ENCODE results near the gene ARFGAP2. TPM values are rescaled to one million over a fixed set of nuclear protein-coding genes. Genes with fewer than 3 reads are reported as not detected.
"Not testable (repeated sequence)": the region's sequence is repeated elsewhere in the genome, so short reads cannot be mapped to it uniquely, and the experiment has no call there.

ARFGAP2 gene
- 111 and 116 TPM in 2 replicates for total RNA-seq

- Mint-ChIP-seq H3K9me3 (no peaks in the 10 kb centered on the region), H3K27ac (peak within 1 kb of the TSS; percentile 100), H3K36me3 (ENCODE audit: low read depth) (peaks cover 8% of the 10 kb centered on the region), H3K27me3 (ENCODE audit: insufficient read depth) (no peaks in the 10 kb centered on the region), H3K4me1 (ENCODE audit: low read depth) (peaks cover 36% of the 10 kb centered on the region), H3K4me3 (peak within 1 kb of the TSS; percentile 97)
- intact Hi-C loops (cut with micrococcal nuclease), result loop anchor here (1.0 to 2.0 kb wide), 11 partner anchors 10 to 677 kb away; partner anchors contain the start of genes ACP2, ARHGAP1, FNBP4 and PACSIN3
- peak; percentile 96 for DNase-seq (ENCODE audit: low spot score)
Observed at GRCh38 chr11:47176328-47177228, at the start of gene ARFGAP2. TSS of gene ARFGAP2 (minus strand) at chr11:47176879. CDS start at chr11:47176853, 26 bp downstream.

GRCh38 chr11:47225552-47226400, 49.1 kb upstream of the ARFGAP2 start:
- intact Hi-C loops (cut with micrococcal nuclease), result loop anchor here (1.0 kb wide), 3 partner anchors 9 to 44 kb away; no protein-coding TSS in a partner anchor
- Mint-ChIP-seq H3K4me3 (peak overlapping the region; percentile 38), H3K4me1 (ENCODE audit: low read depth) (peaks cover 27% of the 10 kb centered on the region), H3K27ac (peak overlapping the region; percentile 64), H3K27me3 (ENCODE audit: insufficient read depth) (no peaks in the 10 kb centered on the region), H3K9me3 (no peaks in the 10 kb centered on the region), H3K36me3 (ENCODE audit: low read depth) (peaks cover 37% of the 10 kb centered on the region)
- DNase-seq (ENCODE audit: low spot score), result no peak

GRCh38 chr11:47222696-47223095, 46.0 kb upstream of the ARFGAP2 start:
- Mint-ChIP-seq H3K9me3 (no peaks in the 10 kb centered on the region), H3K36me3 (ENCODE audit: low read depth) (peaks cover 46% of the 10 kb centered on the region), H3K4me1 (ENCODE audit: low read depth) (peaks cover 36% of the 10 kb centered on the region), H3K4me3 (no peak overlapping the region), H3K27me3 (ENCODE audit: insufficient read depth) (no peaks in the 10 kb centered on the region), H3K27ac (peak overlapping the region; percentile 48)
- intact Hi-C loops (cut with micrococcal nuclease), result no loop called here
- no peak for DNase-seq (ENCODE audit: low spot score)

DNA sequence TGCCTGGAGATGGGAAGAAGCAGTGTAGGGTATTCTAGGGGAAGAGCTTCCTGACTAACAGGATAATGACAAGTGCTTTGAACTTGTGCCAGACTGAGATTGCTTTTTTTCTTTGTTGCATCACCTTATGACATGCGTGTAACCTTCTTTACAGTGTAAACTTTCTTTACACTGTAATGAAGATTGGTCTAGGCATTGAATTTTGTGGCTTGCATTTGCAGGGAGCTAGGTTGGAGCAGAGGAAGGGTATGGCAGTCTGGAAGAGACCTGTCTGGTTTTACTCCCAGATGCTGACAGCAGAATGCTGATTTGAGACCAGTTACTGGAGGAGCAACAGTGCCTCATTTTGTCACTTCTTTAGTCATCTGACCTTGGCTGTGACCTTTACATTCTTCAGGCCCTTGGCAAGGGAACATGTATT, 43.7 kb upstream of the ARFGAP2 start:
- peaks cover 46% of the 10 kb centered on the region for H3K4me1 Mint-ChIP-seq (ENCODE audit: low read depth)
- intact Hi-C loops (cut with micrococcal nuclease), result no loop called here
- no peaks in the 10 kb centered on the region for H3K9me3 Mint-ChIP-seq
- peak overlapping the region; percentile 92 for H3K27ac Mint-ChIP-seq
- no peak for DNase-seq (ENCODE audit: low spot score)
- H3K27me3 Mint-ChIP-seq (ENCODE audit: insufficient read depth), result no peaks in the 10 kb centered on the region
- H3K36me3 Mint-ChIP-seq (ENCODE audit: low read depth), result peaks cover 50% of the 10 kb centered on the region
- H3K4me3 Mint-ChIP-seq, result peak overlapping the region; percentile 50

DNA sequence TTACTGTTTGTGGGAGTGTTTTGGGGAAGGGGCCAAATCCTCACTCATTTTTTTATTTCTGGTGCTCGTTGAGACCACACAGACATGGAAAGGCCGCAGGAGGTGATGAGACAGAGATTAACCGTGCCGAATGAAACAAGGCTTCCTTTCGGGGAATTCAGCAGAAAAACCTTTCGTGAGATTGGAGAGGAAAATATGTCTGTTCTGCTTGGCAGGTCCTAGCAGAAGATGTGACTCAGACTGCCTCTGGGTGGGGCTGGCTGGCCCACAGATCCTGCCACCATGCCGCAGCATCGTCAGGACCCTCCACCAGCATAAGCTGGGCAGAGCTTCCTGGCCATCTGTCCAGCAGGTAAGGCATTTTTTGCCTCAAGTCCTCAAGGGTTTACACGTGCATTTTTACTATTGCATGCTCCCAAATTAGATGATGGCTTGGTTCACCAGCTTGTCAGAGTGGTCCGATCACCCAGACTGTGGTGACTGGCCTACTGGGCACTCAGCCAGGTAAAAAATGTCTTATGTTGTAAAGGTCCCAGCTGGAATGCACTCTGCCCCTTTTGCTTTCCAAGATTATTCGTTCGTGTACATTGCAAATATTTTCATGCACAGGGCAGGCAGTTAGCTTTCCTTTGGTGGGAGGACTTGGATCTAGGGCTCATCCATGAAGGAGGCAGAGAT, 39.6 kb upstream of the ARFGAP2 start:
- Mint-ChIP-seq H3K27ac (peak overlapping the region; percentile 98), H3K36me3 (ENCODE audit: low read depth) (peaks cover 40% of the 10 kb centered on the region), H3K4me1 (ENCODE audit: low read depth) (peaks cover 56% of the 10 kb centered on the region), H3K4me3 (peak overlapping the region; percentile 96), H3K27me3 (ENCODE audit: insufficient read depth) (no peaks in the 10 kb centered on the region), H3K9me3 (no peaks in the 10 kb centered on the region)
- peak; percentile 53 for DNase-seq (ENCODE audit: low spot score)
- intact Hi-C loops (cut with micrococcal nuclease), result loop anchor here (1.0 to 5.0 kb wide), 7 partner anchors 9 to 631 kb away; partner anchors contain the start of genes MTCH2, NUP160, PSMC3 and SLC39A13

DNA sequence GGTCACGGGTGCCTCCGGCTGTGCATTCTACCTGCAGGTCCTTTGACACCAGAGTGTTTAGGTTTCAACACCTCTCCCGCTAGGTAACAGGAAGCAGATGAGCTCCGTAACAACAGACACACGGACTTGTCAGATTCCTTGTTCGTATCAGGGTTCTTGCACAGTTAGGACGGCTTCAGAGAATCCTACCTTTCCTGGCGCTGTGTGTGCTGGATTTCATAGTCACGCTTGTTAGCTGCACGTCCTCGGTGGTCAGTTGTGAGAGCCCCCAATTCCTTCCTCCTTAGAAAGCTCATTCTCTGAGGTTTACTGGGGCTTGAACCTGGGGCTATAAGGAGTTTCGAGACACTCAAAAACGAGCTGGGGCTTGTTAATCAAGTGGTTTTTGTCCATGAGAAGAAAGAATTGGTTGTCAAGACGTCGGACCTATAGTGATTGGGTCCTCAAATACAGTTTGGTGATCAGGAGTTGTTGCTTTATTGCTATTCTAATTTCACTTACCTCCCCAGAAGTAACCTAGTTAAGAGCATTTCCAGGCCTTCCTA, 38.8 kb upstream of the ARFGAP2 start:
- H3K27ac Mint-ChIP-seq, result peak overlapping the region; percentile 98
- peak overlapping the region; percentile 96 for H3K4me3 Mint-ChIP-seq
- peaks cover 53% of the 10 kb centered on the region for H3K4me1 Mint-ChIP-seq (ENCODE audit: low read depth)
- H3K36me3 Mint-ChIP-seq (ENCODE audit: low read depth), result peaks cover 35% of the 10 kb centered on the region
- peaks cover 2% of the 10 kb centered on the region for H3K27me3 Mint-ChIP-seq (ENCODE audit: insufficient read depth)
- intact Hi-C loops (cut with micrococcal nuclease), result loop anchor here (1.0 to 5.0 kb wide), 4 partner anchors 33 to 632 kb away; partner anchors contain the start of genes ACP2, ATG13, HARBI1 and MTCH2
- no peaks in the 10 kb centered on the region for H3K9me3 Mint-ChIP-seq
- no peak for DNase-seq (ENCODE audit: low spot score)

DNA sequence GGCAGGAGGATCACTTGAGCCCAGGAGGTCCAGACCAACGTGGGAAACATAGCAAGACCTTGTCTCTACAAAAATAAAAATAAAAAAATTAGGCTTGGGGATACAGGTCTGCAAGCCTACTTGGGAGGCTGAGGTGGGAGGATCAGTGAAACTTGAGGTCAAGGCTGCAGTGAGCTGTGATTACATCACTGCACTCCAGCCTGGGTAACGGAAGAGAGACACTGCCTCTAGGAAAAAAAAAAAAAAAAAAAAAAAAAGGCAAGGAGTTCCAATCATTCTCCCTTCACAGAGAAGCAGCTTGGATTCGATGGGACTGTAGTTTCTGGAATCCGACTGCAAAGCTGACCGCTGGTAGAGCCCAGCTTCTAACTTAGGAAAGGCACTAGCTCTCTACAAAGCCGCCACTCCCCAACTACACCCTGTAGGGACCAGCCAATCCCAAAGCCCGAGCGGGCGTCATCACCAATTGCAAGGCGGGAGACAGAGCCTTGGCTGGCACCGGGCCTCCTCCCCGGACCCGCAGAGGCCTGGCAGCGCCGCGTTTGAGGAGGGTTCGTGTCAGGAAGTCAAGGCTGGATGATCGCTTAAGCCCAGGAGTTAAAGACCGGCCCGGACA, 37.4 kb upstream of the ARFGAP2 start:
- peak; percentile 77 for DNase-seq (ENCODE audit: low spot score)
- Mint-ChIP-seq H3K27me3 (ENCODE audit: insufficient read depth) (peaks cover 2% of the 10 kb centered on the region), H3K27ac (peak overlapping the region; percentile 100), H3K4me3 (peak overlapping the region; percentile 96), H3K9me3 (no peaks in the 10 kb centered on the region), H3K4me1 (ENCODE audit: low read depth) (peaks cover 45% of the 10 kb centered on the region), H3K36me3 (ENCODE audit: low read depth) (peaks cover 25% of the 10 kb centered on the region)
- intact Hi-C loops (cut with micrococcal nuclease), result loop anchor here (1.0 to 2.0 kb wide), 3 partner anchors 28 to 597 kb away; partner anchors contain the start of genes ATG13, CKAP5, HARBI1 and PACSIN3

GRCh38 chr11:47212938-47213337, 36.3 kb upstream of the ARFGAP2 start:
- peaks cover 2% of the 10 kb centered on the region for H3K27me3 Mint-ChIP-seq (ENCODE audit: insufficient read depth)
- peaks cover 36% of the 10 kb centered on the region for H3K4me1 Mint-ChIP-seq (ENCODE audit: low read depth)
- intact Hi-C loops (cut with micrococcal nuclease), result no loop called here
- peaks cover 18% of the 10 kb centered on the region for H3K36me3 Mint-ChIP-seq (ENCODE audit: low read depth)
- H3K4me3 Mint-ChIP-seq, result peak overlapping the region; percentile 11
- DNase-seq (ENCODE audit: low spot score), result no peak
- H3K27ac Mint-ChIP-seq, result no peak overlapping the region
- no peaks in the 10 kb centered on the region for H3K9me3 Mint-ChIP-seq

GRCh38 chr11:47208628-47209027, 31.9 kb upstream of the ARFGAP2 start:
- H3K27ac Mint-ChIP-seq, result no peak overlapping the region
- no peak for DNase-seq (ENCODE audit: low spot score)
- H3K36me3 Mint-ChIP-seq (ENCODE audit: low read depth), result no peaks in the 10 kb centered on the region
- intact Hi-C loops (cut with micrococcal nuclease), result no loop called here
- peaks cover 2% of the 10 kb centered on the region for H3K27me3 Mint-ChIP-seq (ENCODE audit: insufficient read depth)
- H3K9me3 Mint-ChIP-seq, result no peaks in the 10 kb centered on the region
- peaks cover 2% of the 10 kb centered on the region for H3K4me1 Mint-ChIP-seq (ENCODE audit: low read depth)
- H3K4me3 Mint-ChIP-seq, result no peak overlapping the region

GRCh38 chr11:47208008-47208552, 31.4 kb upstream of the ARFGAP2 start:
- H3K4me1 Mint-ChIP-seq (ENCODE audit: low read depth); H3K27me3 Mint-ChIP-seq (ENCODE audit: insufficient read depth); DNase-seq (ENCODE audit: low spot score); H3K27ac Mint-ChIP-seq; H3K4me3 Mint-ChIP-seq; H3K9me3 Mint-ChIP-seq; intact Hi-C loops (cut with micrococcal nuclease); H3K36me3 Mint-ChIP-seq (ENCODE audit: low read depth): not testable (repeated sequence)

DNA sequence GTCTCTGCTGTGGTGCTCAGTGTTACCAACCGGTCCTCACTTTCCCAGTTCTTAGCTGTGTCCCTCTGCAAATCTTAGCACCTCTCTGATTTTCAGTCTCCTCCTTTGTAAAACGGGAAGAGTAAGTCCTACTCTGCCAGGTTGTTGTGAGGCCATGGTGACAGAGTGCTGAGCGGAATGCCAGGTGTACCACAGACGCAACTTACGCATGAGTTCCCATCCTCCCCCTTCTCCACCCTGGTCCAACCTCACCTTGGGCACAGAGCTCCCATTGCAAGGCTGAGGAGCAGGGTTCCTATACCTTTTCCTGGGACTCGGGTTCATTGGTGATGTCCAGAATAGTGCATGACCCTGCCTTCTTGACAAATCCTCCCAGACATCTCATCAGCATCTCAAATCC, 30.8 kb upstream of the ARFGAP2 start:
- DNase-seq (ENCODE audit: low spot score), result no peak
- H3K4me3 Mint-ChIP-seq, result no peak overlapping the region
- intact Hi-C loops (cut with micrococcal nuclease), result no loop called here
- no peaks in the 10 kb centered on the region for H3K4me1 Mint-ChIP-seq (ENCODE audit: low read depth)
- H3K36me3 Mint-ChIP-seq (ENCODE audit: low read depth), result no peaks in the 10 kb centered on the region
- H3K27me3 Mint-ChIP-seq (ENCODE audit: insufficient read depth), result peaks cover 2% of the 10 kb centered on the region
- no peaks in the 10 kb centered on the region for H3K9me3 Mint-ChIP-seq
- H3K27ac Mint-ChIP-seq, result no peak overlapping the region
